Lung microvascular endothelial cell (primary cell): Measurements from ENCODE around the gene NFIC. TPM values are rescaled to one million over a fixed set of nuclear protein-coding genes. Genes with fewer than 3 reads are reported as not detected.
"Not testable (repeated sequence)": the region's sequence is repeated elsewhere in the genome, so short reads cannot be mapped to it uniquely, and the experiment has no call there.

Experiments used
- DNase-seq, 2 donors: peaks; one replicate each; pipeline versions ENCODE4 v3.0.0 to v3.0.0-alpha.2; 2010; ENCODE audit warnings: low read depth in 2 of 2
- total RNA-seq: library from RNA; depleted of rRNA; stranded (reverse); fragments of >200 nt; gene quantifications from 2 replicates; pipeline ENCODE4 v1.2.1, GENCODE V29; 2014

Gene NFIC
- total RNA-seq, 1 donor from 2014 or later = 11.7 TPM

GRCh38 chr19:3336680-3337523, 29.5 kb upstream of the NFIC start:
- DNase-seq = peak in 1 of 2 donors; percentile 54

GRCh38 chr19:3338541-3339181, 27.7 kb upstream of the NFIC start:
- no peak for DNase-seq

- no peak for DNase-seq
These were observed 26.0 kb upstream of the NFIC start for GRCh38 chr19:3340340-3340739.

- DNase-seq = no peak
These were observed 24.1 kb upstream of the NFIC start for GRCh38 chr19:3342246-3342645.

GRCh38 chr19:3342962-3343361, 23.4 kb upstream of the NFIC start:
- not testable (repeated sequence) for DNase-seq

- peak; percentile 56 to 77 for DNase-seq
These were observed 22.5 kb upstream of the NFIC start for GRCh38 chr19:3343619-3344502.

- DNase-seq = no peak
These were observed 21.5 kb upstream of the NFIC start for GRCh38 chr19:3344608-3345598.

- DNase-seq = no peak
These were observed 20.4 kb upstream of the NFIC start for GRCh38 chr19:3345850-3346460.

- peak in 1 of 2 donors; percentile 37 for DNase-seq
These were observed 19.6 kb upstream of the NFIC start for GRCh38 chr19:3346677-3347353.

GRCh38 chr19:3348042-3348441, 18.3 kb upstream of the NFIC start:
- no peak for DNase-seq

- not testable (repeated sequence) for DNase-seq
These were observed 17.9 kb upstream of the NFIC start for GRCh38 chr19:3348469-3348868.

- peak in 1 of 2 donors; percentile 90 for DNase-seq
These were observed 16.2 kb upstream of the NFIC start for GRCh38 chr19:3350014-3350663.

GRCh38 chr19:3351702-3352447, 14.5 kb upstream of the NFIC start:
- no peak for DNase-seq

- DNase-seq = no peak
These were observed 12.9 kb upstream of the NFIC start for GRCh38 chr19:3353493-3353892.

GRCh38 chr19:3356805-3357204, 9.6 kb upstream of the NFIC start:
- DNase-seq = no peak

- DNase-seq = no peak
These were observed 9.0 kb upstream of the NFIC start for GRCh38 chr19:3357271-3357991.

GRCh38 chr19:3357992-3358688, 8.2 kb upstream of the NFIC start:
- no peak for DNase-seq
